K562 (cell line): ENCODE data around the gene CACNA1A. TPM values are rescaled to one million over a fixed set of nuclear protein-coding genes. Genes with fewer than 3 reads are reported as not detected.

ENCODE experiments used
- ATAC-seq: fragments of 200-7000 bp; cut with Tn5 transposase; 3 replicates; pipeline ENCODE4 v1.9.1; 2020; ENCODE audit warnings: moderate library complexity
- BruUV-seq: library from RNA; stranded (reverse); fragments of 400-500 nt; replicated peaks from 2 replicates; lab custom pipeline; 2021; lab: Mats Ljungman, UMichigan
- CTCF ChIA-PET: fragments of 300-600 bp; formaldehyde crosslinking; extraction: SDS; loops from one replicate; lab custom pipeline; 2021; ENCODE audit warnings: low intra/inter-chr PET ratio; lab: Yijun Ruan, JAX
- POLR2A ChIA-PET: fragments of 300-600, 350-650 bp; sonication (Branson Sonifier 250); formaldehyde crosslinking; extraction: SDS; loops from one replicate; lab custom pipeline; 2021; ENCODE audit warnings: antibody characterized with exemption, inconsistent platforms; lab: Yijun Ruan, JAX
- DNase-seq, 4 experiments: peaks; one replicate each; pipeline versions ENCODE4 v3.0.0 to v3.0.0-alpha.2; 2011 to 2018; ENCODE audit warnings: low spot score in 3 of 4, mixed read lengths in 3 of 4; ENCODE audit errors: extremely low read depth in 1 of 4
- FAIRE-seq: peaks from 2 replicates; lab custom pipeline; 2011; peaks lifted over from hg19 to GRCh38; lab: Jason Lieb, UNC
- H2AFZ ChIP-seq: 2 replicates; pipeline ENCODE4 v1.6.0; 2011; ENCODE audit warnings: low read depth, low read length, control low read depth, inconsistent platforms
- H3K27ac ChIP-seq: fragments of 200-600 bp; 3 replicates; pipeline ENCODE4 v1.8.0; 2011; ENCODE audit warnings: low read depth, mild to moderate bottlenecking, control low read depth, inconsistent platforms, low read length, moderate library complexity, mixed read lengths; ENCODE audit errors: extremely low read depth
- H3K27me3 ChIP-seq, 2 experiments: fragments of 300-600 bp in 1 of 2; 2 replicates in 1 of 2; 3 replicates in 1 of 2; pipeline versions ENCODE4 v1.6.0 to v1.8.0; 2011; ENCODE audit warnings: inconsistent platforms in 2 of 2, low read length in 2 of 2, mild to moderate bottlenecking in 1 of 2, mixed read lengths in 1 of 2, moderate library complexity in 1 of 2; ENCODE audit not compliant: control insufficient read depth in 2 of 2, insufficient read depth in 2 of 2
- H3K36me3 ChIP-seq: fragments of 300-600 bp; 3 replicates; pipeline ENCODE4 v1.8.0; 2011; ENCODE audit warnings: mild to moderate bottlenecking, low read length, inconsistent platforms; ENCODE audit not compliant: control insufficient read depth, insufficient read depth
- H3K4me1 ChIP-seq, 2 experiments: fragments of 200-600 bp in 1 of 2; replicated peaks in 1 of 2; 2 replicates in 1 of 2; 3 replicates in 1 of 2; pipeline versions ENCODE4 v1.5.1 to v1.8.0; 2011; ENCODE audit warnings: inconsistent platforms in 2 of 2, low read length in 2 of 2, mild to moderate bottlenecking in 1 of 2, mixed read lengths in 1 of 2, moderate library complexity in 1 of 2; ENCODE audit not compliant: control insufficient read depth in 2 of 2, insufficient read depth in 2 of 2
- H3K4me2 ChIP-seq: 2 replicates; pipeline ENCODE4 v1.6.1; 2011; ENCODE audit warnings: low read length, control low read depth, inconsistent platforms, mixed read lengths; ENCODE audit not compliant: insufficient read depth
- H3K4me3 ChIP-seq: fragments of 200-600 bp; sonication (generic), shearing (Covaris generic); 2 replicates; pipeline ENCODE4 v1.5.1; 2016; ENCODE audit warnings: control low read depth, inconsistent platforms
- H3K79me2 ChIP-seq: fragments of 200-600 bp; 3 replicates; pipeline ENCODE4 v1.8.0; 2011; ENCODE audit warnings: low read length, inconsistent platforms; ENCODE audit not compliant: control insufficient read depth, insufficient read depth
- H3K9ac ChIP-seq, 2 experiments: 2 replicates each; pipeline versions ENCODE4 v1.6.0 to v1.6.1; 2011; ENCODE audit warnings: low read depth in 2 of 2, low read length in 2 of 2, control low read depth in 1 of 2, inconsistent platforms in 1 of 2, mild to moderate bottlenecking in 1 of 2, mixed read lengths in 1 of 2; ENCODE audit not compliant: insufficient read depth in 1 of 2
- H3K9me1 ChIP-seq: one replicate; pipeline ENCODE4 v1.6.0; 2011; ENCODE audit warnings: inconsistent platforms, mild to moderate bottlenecking, low read length, moderate library complexity; ENCODE audit not compliant: control insufficient read depth, insufficient read depth
- H3K9me3 ChIP-seq: replicated peaks from 2 replicates; pipeline ENCODE4 v1.5.1; 2011; ENCODE audit warnings: low read depth, low read length, inconsistent platforms; ENCODE audit not compliant: control insufficient read depth, insufficient read depth
- H4K20me1 ChIP-seq: replicated peaks from 2 replicates; pipeline ENCODE4 v1.6.1; 2011; ENCODE audit warnings: low read length, inconsistent platforms, mixed read lengths; ENCODE audit not compliant: control insufficient read depth, insufficient read depth
- BCL6 ChIP-seq: fragments of 250-450 bp; sonication (Bioruptor Pico); IDR thresholded peaks from 2 replicates; pipeline ENCODE4 v1.4.0; 2020
- CEBPB ChIP-seq: fragments of 450-650 bp; IDR thresholded peaks from 2 replicates; pipeline ENCODE4 v1.6.1; 2016; ENCODE audit warnings: missing genetic modification characterization, missing compliant biosample characterization
- CEBPG ChIP-seq, 3 experiments: fragments of 200-800 bp in 1 of 3; sonication (Bioruptor generic) in 1 of 3; sonication (generic) in 1 of 3; formaldehyde crosslinking in 1 of 3; IDR thresholded peaks in 2 of 3; conservative IDR thresholded peaks in 1 of 3; 2 replicates each; pipeline versions ENCODE4 v1.6.1 to v1.8.0; 2016 to 2022; ENCODE audit warnings: missing compliant biosample characterization in 2 of 3, missing genetic modification characterization in 2 of 3, mild to moderate bottlenecking in 1 of 3, missing genetic modification reagents in 1 of 3
- DPF2 ChIP-seq: fragments of 450-650 bp; IDR thresholded peaks from 2 replicates; pipeline ENCODE4 v1.6.1; 2016
- KLF10 ChIP-seq: fragments of 250-450 bp; sonication (Bioruptor Pico); IDR thresholded peaks from 2 replicates; pipeline ENCODE4 v1.6.1; 2021; ENCODE audit warnings: matching md5 sums
- ZNF3 ChIP-seq: fragments of 250-450 bp; sonication (Bioruptor Pico); IDR thresholded peaks from 2 replicates; pipeline ENCODE4 v1.5.0; 2021; ENCODE audit warnings: mild to moderate bottlenecking, moderate library complexity
- WGBS: fragments of 100-300 bp; shearing (Covaris generic); methylation state at CpG from one replicate; pipeline ENCODE4 v1.1.6; 2016; ENCODE audit warnings: low coverage, mixed read lengths; ENCODE audit not compliant: insufficient coverage; ENCODE audit errors: missing lambda C conversion rate; 5-methylcytosine and 5-hydroxymethylcytosine counted together
- in situ Hi-C: fragments of 300-500 bp; cut with MboI; formaldehyde crosslinking; loops from 4 replicates; pipeline ENCODE4 v1.15.0; 2018; ENCODE audit warnings: inconsistent platforms, mixed read lengths
- intact Hi-C: fragments of 100-400 bp; cut with micrococcal nuclease; formaldehyde crosslinking; loops from 2 replicates; pipeline ENCODE4 v1.14.2; 2022
- polyA plus RNA-seq, 8 experiments: library from polyadenylated mRNA; depleted of rRNA in 4 of 8; stranded (reverse) in 5 of 8; unstranded in 3 of 8; fragments of >200 nt; fragmentation: Nextera tagmentation in 2 of 8; fragmentation: Illumina TruSeq in 1 of 8; extraction: Ambion mirVana in 2 of 8; extraction: Trizol in 1 of 8; gene quantifications; 2 replicates each; pipeline versions ENCODE4 v1.2.1 to v1.2.3, GENCODE V29; 2011 to 2014; ENCODE audit warnings: inconsistent platforms in 1 of 8, missing spikeins in 1 of 8
- total RNA-seq, 7 experiments: library from RNA; depleted of rRNA in 6 of 7; stranded (reverse); fragments of >200 nt in 6 of 7; fragmentation: Illumina TruSeq in 2 of 7; extraction: Trizol in 2 of 7; gene quantifications; 2 replicates each; pipeline versions ENCODE4 v1.2.1 to v1.2.3, GENCODE V29; 2011 to 2021; ENCODE audit warnings: low replicate concordance in 1 of 7
- TF ChIP-seq, protein P1 (sequence below), 2 experiments: IDR thresholded peaks in 1 of 2; conservative IDR thresholded peaks in 1 of 2; 2 replicates each; pipeline ENCODE4 v1.6.1; 2016; ENCODE audit warnings: low read depth in 2 of 2, mild to moderate bottlenecking in 1 of 2, missing compliant biosample characterization in 1 of 2, missing genetic modification characterization in 1 of 2, moderate library complexity in 1 of 2

CACNA1A gene
- total and polyA plus RNA-seq, 9 of the 15 experiments (the other 6 are each of a cell fraction or from before 2014, with no cell fraction given), result 0.03 to 0.20 (median 0.09) TPM; not detected in 1

DNA sequence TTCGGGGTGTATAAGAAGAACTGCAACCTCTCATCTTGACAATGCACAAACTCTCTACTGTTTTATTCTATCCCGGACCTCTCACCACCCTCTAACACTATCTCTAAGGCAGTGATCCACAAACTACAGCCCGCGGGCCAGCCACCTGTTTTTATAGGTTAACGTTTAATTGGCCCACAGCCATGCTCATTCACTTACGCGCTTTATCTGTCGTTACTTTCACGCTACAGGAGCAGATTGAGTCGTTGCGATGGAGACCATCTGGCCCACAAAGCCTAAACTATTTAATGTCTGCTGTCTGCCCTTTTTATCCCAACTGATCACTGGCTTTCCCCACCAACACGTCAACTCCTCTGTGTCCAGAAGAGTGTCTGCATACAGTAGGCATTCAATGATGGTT lies 158.9 kb downstream of the CACNA1A start (continued):
- no peak for TF ChIP-seq KLF10 (CRISPR knock-in tag)
- no peak for TF ChIP-seq ZNF3
- TF ChIP-seq, protein P1, sequence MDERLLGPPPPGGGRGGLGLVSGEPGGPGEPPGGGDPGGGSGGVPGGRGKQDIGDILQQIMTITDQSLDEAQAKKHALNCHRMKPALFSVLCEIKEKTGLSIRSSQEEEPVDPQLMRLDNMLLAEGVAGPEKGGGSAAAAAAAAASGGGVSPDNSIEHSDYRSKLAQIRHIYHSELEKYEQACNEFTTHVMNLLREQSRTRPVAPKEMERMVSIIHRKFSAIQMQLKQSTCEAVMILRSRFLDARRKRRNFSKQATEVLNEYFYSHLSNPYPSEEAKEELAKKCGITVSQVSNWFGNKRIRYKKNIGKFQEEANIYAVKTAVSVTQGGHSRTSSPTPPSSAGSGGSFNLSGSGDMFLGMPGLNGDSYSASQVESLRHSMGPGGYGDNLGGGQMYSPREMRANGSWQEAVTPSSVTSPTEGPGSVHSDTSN (CRISPR knock-in tag; IDR thresholded peaks at IDR 0.05; ENCODE audit: low read depth), result no peak
- TF ChIP-seq, protein P1 (tag; conservative IDR thresholded peaks at IDR 0.05; ENCODE audit: low read depth), result no peak
- TF ChIP-seq BCL6, result no peak

DNA sequence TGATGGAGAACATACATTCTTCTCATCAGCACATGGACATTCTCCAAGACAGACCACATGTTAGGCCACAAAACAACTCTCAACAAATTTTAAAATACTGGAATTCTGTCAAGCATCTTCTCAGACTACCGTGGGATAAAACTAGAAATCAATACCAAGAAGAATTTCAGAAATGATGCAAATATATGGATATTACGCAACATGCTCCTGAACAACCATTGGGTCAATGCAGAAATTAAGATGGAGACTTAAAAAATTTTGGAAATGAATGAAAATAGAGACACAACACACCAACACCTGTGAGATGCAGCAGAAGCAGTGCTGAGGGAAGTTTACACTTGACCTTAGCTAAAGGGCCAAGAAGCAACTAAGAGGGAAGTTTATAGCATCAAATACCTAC lies 162.8 kb downstream of the CACNA1A start:
- no TSS peak for BruUV-seq
- in situ Hi-C loops, result no loop called here
- Histone ChIP-seq H3K27ac (no peak overlapping the region), H3K4me2 (no peak overlapping the region), H4K20me1 (no peaks in the 10 kb centered on the region), H3K27me3 (peaks cover 3 to 14% of the 10 kb centered on the region in 2 experiments; a peak in 3 of 5 replicates), H2AFZ (no peak overlapping the region), H3K4me1 (no peaks in the 10 kb centered on the region), H3K9me1 (no peaks in the 10 kb centered on the region), H3K9me3 (no peaks in the 10 kb centered on the region; the same call in 1 of the 2 replicates), H3K9ac (no peak overlapping the region), H3K79me2 (no peaks in the 10 kb centered on the region), H3K36me3 (no peaks in the 10 kb centered on the region), H3K4me3 (no peak overlapping the region)
- FAIRE-seq, result no peak
- no peak for ATAC-seq
- no peak for TF ChIP-seq CEBPG (CRISPR knock-in tag; IDR thresholded peaks at IDR 0.05)
- TF ChIP-seq CEBPG (tag; conservative IDR thresholded peaks at IDR 0.05 in 1 of 2, IDR thresholded peaks at IDR 0.05 in 1 of 2), result peak; percentile 48 to 91; a peak in 3 of 4 replicates
- peak; percentile 77 for TF ChIP-seq CEBPB
- no peak for TF ChIP-seq DPF2
- intact Hi-C loops, result no loop called here
- POLR2A ChIA-PET, result interaction anchor here (0.6 kb wide), 1 partner anchor 11 kb away, joined by 4 read pairs; no protein-coding TSS in a partner anchor
- WGBS, result 2% methylated on average over 2 of the region's 2 CpGs
- DNase-seq, result no peak
- CTCF ChIA-PET, result no interaction called here
